Measurements from ENCODE around the gene TMEM182.

Gene TMEM182

GRCh38 chr2:102850888-102851287 is 89.1 kb downstream of the TMEM182 start:
- in situ Hi-C loops (cut with MboI; ENCODE audit: low sequenced_read_pairs): no loop called here

- in situ Hi-C loops (cut with MboI; ENCODE audit: low sequenced_read_pairs): no loop called here
Measured at GRCh38 chr2:102852867-102853266, 91.0 kb downstream of the TMEM182 start.

All from hTERT RPE-1 (cell line).